Measurements from ENCODE around the gene AATF. TPM values are rescaled to one million over a fixed set of nuclear protein-coding genes. Genes with fewer than 3 reads are reported as not detected.
"Not testable (repeated sequence)": the region's sequence is repeated elsewhere in the genome, so short reads cannot be mapped to it uniquely, and the experiment has no call there.

The AATF gene
- total RNA-seq, 2 donors from 2014 or later, result 24.8 to 27.2 TPM

DNA sequence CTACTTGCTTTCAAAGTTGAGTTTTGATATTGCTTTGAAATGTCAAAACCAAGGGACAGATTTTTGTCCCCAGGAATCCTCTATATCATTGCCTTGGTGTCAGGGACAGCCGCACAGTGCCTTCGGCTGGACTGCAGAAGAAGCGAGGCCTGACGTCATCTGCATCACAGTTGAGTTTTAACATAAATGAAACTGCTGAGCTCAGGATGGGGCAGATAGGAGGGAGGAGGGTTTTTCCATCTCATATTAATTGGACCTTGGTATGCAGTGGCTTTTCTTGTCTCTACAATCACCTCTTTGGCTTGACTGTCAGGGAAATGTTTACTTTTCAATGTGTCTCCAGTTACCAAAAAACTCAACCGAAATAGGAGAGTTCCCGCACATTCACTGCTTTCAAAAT is 111.3 kb downstream of the AATF start:
- intact Hi-C loops (cut with DNase I), result no loop called here
- DNase-seq (no peak), ATAC-seq (no peak)

DNA sequence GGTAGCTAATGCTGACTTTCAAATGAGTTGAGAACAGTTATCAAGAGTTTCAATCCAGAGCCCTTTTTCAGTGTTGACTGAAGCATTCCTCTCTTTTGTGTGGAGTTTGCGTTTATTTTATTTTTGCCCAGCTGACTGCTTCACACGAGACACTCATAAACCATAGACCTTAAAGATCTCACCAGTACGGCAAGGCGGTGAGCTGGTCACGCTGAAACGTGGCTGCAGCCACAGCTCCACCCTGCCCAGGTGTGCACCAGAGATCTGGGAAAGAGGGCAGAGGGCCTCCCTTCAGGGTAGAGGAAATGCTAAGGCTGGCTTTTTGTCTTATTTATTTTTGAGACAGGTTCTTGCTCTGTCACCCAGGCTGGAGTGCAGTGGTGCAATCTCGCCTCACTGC is 112.2 kb downstream of the AATF start:
- no peak for ATAC-seq
- DNase-seq, result no peak
- intact Hi-C loops (cut with DNase I), result no loop called here

DNA sequence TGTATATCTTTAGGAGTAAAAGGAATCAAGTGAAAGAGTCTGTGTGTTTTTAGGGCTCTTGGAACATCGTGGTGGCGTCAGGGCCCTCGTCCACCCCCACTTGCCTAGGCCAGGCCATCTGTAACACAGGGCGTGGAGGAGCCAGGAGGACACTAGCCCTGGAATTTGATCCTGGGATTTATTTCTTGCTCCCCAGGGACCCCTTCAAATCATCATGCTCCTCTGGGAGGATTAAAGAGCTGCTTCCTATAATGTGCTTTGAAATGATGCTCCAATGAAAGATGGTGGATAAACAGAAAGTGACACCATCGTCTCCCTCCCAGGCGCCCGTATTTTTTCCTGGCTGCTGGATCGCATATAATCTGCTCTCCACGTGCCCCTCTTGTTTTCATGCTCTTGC is 113.3 kb downstream of the AATF start:
- DNase-seq (no peak), ATAC-seq (no peak)
- intact Hi-C loops (cut with DNase I), result no loop called here

DNA sequence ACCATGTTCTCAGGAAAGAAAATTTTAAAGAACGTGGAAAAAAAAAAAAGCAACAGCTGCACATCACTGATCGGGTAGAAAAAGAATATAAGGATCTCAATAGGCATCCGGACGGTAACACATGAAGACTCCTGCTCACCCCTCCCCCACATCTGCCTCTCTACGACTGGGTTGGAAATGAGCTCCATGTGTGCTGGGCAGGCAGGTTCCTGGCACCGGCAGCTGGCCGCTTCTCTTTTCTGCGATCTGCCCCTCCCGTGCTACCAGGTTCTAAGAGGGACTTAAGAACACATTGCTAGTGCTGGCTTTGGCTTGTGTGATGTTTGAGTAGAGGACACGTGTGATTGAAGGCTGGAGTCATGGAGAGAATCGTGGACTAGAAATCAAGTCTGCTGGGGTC is 115.5 kb downstream of the AATF start:
- intact Hi-C loops (cut with DNase I), result no loop called here
- DNase-seq, result no peak
- no peak for ATAC-seq

DNA sequence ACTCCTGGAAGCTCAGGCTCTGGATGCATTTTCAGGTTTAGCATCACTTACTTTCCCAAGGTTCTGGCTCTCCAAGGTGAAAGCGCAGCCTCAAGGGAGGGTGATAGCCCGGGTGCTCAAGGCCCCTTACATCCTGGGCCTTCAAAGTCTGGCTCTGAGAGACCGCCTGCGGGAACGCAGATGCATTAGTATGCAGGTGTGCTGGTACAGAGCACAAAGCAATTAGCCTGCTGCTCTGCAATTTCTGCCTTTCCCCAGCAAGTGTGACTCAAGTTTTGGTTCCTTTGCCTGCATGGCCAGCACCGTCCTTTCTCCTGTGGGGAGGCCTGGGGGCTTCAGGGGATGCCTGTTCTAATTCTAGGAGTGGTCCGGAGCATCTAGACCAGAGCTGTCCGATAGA is 116.2 kb downstream of the AATF start:
- DNase-seq, result no peak
- no peak for ATAC-seq
- intact Hi-C loops (cut with DNase I), result no loop called here

DNA sequence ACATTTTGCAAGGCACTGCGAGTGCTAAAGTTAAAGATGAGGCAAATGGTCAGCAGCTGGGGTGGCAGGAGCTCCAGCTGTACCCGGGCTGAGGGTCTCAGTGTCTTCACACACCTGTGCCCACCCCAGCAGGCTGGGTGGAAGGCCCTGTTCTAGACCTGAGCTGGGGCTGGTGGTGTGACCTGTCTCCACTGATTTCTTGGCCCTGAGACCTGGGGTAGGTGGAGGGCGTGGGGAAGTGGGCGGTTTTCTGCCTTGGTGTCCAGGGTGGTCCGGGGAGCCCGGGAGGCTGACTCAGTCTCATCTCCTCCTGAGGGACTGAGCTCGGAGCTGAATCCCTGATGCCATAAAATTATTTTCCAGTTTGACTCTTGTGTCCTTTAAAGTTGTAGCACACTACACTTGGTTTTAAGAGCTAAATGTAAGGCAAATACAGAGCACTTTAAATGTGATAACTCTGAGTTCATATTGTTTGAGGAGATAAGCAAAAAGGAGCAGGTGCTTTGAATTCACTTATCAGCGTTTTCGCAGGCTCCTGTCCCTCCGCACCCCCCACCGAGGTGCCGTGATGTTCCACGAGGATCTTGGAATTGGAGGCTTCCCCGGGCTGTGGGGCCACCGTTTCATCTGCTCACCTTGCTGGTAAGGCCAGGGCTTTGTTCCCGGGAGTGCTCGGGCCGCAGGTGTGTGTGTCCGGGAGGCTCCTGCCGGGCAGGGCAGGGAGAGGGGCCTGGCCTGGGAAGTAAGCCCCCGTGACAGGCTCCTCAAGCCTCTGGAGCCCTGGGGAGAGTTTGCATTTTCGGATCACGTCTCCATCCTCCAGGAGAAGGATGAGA is 117.0 kb downstream of the AATF start:
- no peak for DNase-seq
- intact Hi-C loops (cut with DNase I), result no loop called here
- no peak for ATAC-seq

DNA sequence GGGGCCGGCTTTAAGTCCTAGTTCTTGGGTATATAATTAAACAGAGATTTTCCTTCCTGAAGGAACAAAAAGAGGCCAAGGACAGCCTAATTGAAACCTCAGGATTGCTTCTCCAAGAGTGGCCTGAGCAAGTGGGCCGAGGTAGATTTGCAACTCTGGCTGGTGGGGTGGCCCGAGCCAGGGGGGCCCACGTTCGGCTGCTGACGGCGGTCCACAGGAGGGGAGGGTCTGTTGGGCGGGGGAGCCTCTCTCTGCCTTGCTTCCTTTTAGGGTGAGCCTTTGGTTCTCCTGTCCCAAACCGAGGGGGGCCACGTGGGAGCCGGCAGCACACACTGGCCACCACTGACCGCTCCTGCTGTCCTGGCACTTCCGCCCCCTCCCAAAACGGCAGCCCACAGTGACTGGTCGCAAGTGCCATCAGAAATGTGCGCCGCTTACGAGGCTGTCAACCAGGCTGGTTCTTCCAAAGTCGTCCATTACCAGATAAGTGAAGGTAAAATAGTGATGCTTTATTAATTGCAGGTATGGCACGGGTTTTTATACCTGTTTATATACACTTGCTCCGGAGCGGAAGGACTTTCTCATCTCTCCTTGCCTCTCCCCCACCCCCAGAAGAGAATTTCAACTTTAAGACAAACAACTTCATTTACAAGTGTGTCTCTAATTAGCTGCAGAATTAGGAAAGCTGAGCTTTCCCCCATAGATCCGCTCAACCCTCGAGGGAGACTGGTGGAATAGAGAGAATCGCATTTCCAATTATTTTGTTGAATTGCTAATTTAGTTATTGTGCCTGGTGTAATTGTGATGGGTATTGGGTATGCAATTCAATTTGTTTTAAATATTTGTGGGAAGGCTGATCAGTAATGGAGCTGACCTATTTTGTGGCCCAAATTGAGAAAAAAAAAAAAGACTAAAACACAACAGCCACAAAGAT is 117.8 kb downstream of the AATF start:
- no peak for DNase-seq
- ATAC-seq, result no peak
- intact Hi-C loops (cut with DNase I), result no loop called here

DNA sequence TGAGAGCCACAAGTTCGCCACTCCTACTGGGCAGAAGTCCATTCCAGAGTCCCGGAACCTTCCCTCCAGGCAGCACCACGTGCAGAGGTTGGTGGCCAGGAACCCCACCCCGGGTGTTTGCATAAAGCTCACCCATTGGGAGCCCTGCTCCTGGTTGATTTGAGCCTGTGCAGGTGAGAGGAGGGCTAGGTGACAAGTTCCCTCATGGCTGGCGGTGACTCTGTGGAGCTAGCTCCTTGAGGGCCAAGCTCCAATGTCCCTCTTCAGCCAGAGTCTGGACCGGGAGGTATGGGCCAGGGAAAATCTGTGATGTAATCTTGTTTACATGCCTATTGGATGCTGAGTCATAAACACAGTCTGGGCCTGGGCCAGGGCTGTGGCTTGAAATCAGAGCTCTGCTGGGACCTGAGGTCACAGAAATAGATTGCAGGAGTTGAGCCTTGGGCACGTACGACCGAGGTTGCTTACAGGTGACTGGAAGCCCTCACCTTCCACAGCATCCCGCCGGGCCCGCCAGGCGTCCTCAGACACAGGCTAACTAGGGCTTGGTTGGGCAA is 118.9 kb downstream of the AATF start:
- intact Hi-C loops (cut with DNase I), result no loop called here
- ATAC-seq (peak in 1 of 2 donors; percentile 70), DNase-seq (peak; percentile 37)

DNA sequence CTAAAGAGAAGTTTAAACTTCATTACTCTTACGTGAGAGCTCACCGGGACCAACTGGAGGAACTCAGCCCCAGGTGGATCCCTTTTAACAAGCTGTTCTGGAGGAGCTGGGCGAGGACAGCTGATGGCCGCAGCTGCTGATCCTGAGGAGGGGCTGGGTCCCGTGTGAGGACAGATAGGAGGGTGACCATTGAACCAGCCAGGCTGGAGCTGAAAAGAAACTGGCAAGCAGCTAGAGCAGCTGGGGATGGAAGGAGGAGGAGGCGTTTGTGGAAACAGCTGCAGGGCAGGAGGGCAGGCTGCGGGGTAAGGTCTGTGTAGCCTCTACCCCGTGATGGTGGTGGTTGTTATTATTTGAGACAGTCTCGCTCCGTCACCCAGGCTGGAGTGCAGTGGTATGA is 119.5 kb downstream of the AATF start:
- no peak for ATAC-seq
- intact Hi-C loops (cut with DNase I), result no loop called here

DNA sequence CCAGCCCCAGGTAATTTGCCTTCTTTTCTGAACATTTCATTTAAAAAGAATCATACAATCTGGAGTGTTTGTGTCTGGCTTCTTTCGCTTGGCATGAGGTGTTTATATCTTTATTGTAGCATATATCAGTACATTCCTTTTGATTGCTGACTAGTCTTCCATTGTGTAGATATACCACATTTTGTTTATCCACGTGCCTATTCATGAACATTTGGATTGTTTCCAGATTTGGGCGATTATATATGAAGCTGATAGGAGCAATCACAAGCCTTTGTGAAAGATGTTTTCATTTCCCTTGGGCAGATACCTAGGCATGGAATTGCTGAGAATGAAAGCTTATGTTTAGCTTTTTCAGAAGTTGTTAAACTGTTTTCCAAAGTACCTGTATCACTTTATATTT is 120.3 kb downstream of the AATF start:
- no peak for ATAC-seq
- intact Hi-C loops (cut with DNase I), result no loop called here
- DNase-seq, result no peak

More for the DNA sequence above, 119.5 kb downstream of the AATF start:
- DNase-seq, result no peak

DNA sequence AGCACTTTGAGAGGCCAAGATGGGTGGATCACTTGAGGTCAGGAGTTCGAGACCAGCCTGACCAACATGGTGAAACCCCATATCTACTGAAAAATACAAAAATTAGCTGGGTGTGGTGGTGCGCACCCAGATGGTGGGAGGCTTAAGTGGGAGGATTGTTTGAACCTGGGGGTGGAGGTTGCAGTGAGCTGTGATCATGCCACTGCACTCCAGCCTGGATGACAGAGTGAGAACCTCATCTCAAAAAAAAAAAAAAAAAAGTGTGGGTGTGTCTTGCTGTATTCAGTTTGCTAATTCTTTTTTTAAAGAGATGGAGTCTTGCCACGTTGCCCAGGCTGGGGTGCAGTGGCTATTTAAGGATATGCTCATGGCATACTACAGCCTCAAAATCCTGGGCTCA is 124.7 kb downstream of the AATF start:
- intact Hi-C loops (cut with DNase I); DNase-seq; ATAC-seq: not testable (repeated sequence)

DNA sequence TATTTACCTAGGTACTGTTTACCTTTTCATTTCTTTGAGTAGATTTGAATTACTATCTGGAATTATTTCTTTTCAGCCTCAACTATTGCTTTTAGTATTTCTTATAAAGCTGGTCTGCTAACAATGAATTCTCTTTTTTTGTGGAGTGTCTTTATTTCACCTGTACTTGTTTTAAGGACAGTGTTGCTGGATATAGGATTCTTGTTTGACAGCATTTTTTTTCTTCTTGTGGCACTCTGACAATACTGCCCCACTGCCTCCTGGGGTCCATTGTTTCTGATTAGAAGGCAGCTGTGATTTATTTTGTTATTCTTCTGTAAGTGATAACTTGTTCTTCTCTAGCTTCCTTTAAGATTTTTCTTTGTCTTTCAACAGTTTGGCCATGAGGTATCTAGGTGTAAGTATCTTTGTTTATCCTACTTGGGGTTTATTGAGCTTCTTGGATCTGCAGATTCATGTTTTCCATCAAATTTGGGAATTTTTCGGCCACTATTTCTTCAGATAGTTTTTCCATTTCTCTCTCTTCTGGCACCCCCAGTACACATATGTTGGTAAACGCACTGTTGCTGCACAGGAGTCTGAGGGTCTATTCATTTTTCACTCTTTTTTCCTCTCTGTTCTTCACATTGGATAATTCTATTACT is 130.4 kb downstream of the AATF start:
- DNase-seq, result no peak
- no peak for ATAC-seq
- intact Hi-C loops (cut with DNase I), result no loop called here

DNA sequence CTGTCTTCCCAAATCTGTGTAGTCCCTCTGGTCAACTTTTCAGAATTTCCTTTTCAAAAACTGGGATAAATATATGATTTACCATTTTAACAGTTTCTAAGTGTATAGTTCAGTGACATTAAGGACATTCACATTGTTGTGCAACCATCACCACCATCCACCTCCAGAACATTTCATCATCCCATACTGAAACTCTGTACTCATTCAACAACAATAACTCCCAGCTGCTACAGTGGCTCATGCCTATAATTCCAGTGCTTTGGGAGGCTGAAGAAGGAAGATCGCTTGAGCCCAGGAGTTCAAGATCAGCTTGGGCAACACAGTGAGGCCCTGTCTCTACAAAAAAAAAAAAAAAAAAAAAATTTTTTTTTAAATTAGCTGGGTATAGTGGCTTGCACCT is 131.0 kb downstream of the AATF start:
- intact Hi-C loops (cut with DNase I), result no loop called here
- DNase-seq (no peak), ATAC-seq (no peak)

DNA sequence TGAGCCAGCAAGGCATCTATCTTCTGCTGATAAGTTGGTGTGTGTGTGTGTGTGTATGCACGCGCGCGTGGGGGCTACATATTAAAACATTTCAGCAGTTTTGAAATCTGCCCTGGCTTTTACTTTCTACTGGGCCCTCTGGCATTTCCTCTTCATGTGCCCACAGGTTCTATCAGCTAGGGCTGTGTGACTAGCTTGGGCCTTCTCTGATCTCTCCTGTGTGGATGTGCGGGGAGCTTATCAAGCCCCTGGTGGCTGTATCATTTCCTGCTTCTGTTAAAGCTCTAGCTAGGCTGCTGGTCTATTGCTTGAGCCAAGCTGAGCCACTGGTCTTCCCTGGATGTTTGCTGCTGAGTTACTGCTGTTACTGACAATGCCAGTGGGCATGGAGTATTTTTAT is 132.5 kb downstream of the AATF start:
- DNase-seq (no peak), ATAC-seq (no peak)
- intact Hi-C loops (cut with DNase I), result no loop called here

DNA sequence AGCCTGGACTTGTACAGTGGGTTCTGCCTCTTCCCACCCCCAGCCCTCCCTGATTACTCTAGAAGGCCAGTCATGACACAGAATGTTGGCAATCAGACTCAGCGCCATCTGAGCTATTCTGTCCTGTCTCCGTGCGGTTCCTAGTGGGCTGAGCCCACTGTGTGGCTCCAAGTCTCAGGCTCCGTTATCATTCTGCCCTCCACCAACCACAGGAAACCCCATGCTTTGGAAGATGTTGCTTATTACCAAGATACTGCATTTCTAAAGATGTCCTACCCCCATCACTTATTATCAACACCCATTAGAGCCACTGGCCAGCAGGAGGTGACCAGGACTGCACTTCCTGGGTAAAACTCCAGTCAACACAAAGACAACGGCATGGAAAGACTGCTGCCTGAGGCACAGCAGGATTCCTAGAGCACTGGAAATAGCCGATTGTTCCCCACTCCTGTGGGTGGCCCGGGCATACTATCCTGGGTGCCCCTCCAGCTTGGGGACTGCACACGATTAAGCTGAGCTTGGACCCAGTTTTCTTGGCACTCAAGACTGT is 133.6 kb downstream of the AATF start:
- intact Hi-C loops (cut with DNase I), result no loop called here
- ATAC-seq, result no peak

DNA sequence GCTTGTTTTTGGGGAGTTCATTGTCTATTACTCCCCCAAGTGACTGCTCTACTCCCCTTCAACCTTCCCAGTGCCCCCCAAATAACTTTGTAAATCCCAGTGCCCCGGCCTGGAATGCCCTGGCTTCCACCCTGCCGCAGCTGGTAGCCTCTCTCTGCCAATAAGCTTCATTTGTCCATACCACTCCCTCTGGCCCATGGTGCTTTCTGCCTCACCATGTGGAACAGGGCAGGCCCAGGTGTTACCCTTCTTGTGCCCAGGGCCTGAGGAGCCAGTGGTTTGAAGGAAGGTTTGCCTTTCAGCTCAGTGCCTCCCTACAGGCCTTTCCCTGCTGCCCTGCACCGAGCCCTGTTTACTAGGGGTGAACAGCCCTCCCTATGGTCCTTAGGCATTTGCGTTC is 134.2 kb downstream of the AATF start:
- DNase-seq, result no peak
- peak in 1 of 2 donors; percentile 15 for ATAC-seq
- intact Hi-C loops (cut with DNase I), result no loop called here

More for the DNA sequence above, 133.6 kb downstream of the AATF start:
- DNase-seq, result no peak

DNA sequence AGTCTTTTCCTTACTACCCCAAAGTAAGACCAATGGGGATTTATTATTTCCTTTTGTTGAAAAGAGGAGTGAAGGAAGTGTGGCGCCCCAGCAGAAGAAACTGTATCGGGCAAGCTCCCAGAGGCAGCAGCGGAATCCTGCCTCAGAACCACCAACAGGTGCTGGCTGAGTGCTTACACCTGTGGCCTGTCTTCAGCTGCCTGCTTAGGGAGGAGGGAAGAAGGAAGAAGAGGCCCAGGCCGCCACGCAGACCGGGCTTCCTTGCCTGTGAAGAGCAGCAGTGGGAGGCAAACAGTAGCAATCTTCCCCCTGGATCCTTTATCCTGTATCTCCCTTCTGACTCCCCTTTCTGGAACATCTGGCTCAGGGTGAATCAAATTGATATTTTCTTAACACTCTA is 134.7 kb downstream of the AATF start:
- ATAC-seq (no peak), DNase-seq (no peak)
- intact Hi-C loops (cut with DNase I), result no loop called here

DNA sequence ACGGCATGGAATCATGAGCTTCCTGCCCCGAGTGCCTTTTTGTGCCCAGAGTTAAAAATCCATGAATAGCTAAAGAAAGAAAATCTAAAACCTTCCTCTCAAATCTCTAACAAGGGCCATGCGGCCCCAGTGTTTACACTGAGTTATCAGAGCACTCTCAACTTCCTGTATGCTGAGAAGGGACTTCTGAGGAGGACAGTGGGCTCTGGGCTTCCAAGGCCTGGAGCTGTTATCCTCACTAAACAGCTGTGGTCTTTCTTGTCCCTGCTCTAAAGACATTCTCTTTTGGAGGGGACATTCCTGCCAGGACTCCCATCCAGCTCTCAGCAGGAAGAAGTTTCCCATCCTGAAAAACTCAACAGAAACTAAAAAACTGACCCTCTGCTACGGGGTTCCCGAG is 135.6 kb downstream of the AATF start:
- DNase-seq (no peak), ATAC-seq (no peak)
- intact Hi-C loops (cut with DNase I), result no loop called here

DNA sequence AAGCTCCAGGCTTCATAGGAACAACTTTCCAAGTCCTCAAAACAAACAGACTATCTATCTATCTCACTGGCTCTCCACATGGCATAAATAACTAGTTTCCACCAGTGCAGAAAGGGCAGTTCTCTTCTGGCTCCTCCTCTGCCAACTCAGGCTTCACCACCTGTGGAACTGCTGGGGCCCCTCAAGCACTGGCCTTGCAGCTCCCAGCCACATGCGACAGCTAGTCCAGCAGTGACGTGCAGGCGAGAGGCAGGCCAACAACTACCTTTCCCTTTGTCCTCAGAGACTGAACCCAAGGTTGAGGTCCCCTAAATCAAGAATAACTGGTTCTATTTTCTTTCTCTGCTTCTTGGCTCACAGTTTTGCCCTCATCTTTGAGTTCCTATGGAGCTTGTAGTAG is 137.6 kb downstream of the AATF start:
- no peak for DNase-seq
- no peak for ATAC-seq
- intact Hi-C loops (cut with DNase I), result no loop called here
